Upper lobe of left lung (tissue), 6 donors: Measurements from ENCODE around the gene SHC2. TPM values are rescaled to one million over a fixed set of nuclear protein-coding genes. Genes with fewer than 3 reads are reported as not detected.

ENCODE experiments used
- ATAC-seq, 2 donors: fragments of 200-7000 bp; cut with Tn5 transposase; one replicate each; pipeline ENCODE4 v1.9.1; 2022; ENCODE audit warnings: mild to moderate bottlenecking in 2 of 2, moderate library complexity in 2 of 2; ENCODE audit not compliant: low FRiP score in 2 of 2
- DNase-seq, 2 donors: peaks; one replicate each; pipeline ENCODE4 v3.0.0-alpha.2; 2019 to 2020
- H3K27ac ChIP-seq, 4 donors: fragments of 200-600 bp; sonication (generic); one replicate each; pipeline ENCODE4 v1.5.1; 2016 to 2019
- H3K27me3 ChIP-seq, 4 donors: fragments of 200-600 bp; sonication (generic); one replicate each; pipeline ENCODE4 v1.5.1; 2017 to 2019
- H3K36me3 ChIP-seq, 4 donors: fragments of 200-600 bp; sonication (generic); one replicate each; pipeline ENCODE4 v1.5.1; 2016 to 2019
- H3K4me1 ChIP-seq, 4 donors: fragments of 200-600 bp; sonication (generic); one replicate each; pipeline ENCODE4 v1.5.1; 2018 to 2019
- H3K4me3 ChIP-seq, 4 donors: fragments of 200-600 bp; sonication (generic); one replicate each; pipeline ENCODE4 v1.5.1; 2017 to 2019; ENCODE audit warnings: mild to moderate bottlenecking in 2 of 4, moderate library complexity in 1 of 4
- H3K9me3 ChIP-seq, 4 donors: fragments of 200-600 bp; sonication (generic); one replicate each; pipeline ENCODE4 v1.5.1; 2018 to 2019
- CTCF ChIP-seq, 6 experiments: fragments of 450-650 bp in 4 of 6; fragments of 200-600 bp in 2 of 6; sonication (generic) in 2 of 6; IDR thresholded peaks; one replicate each; pipeline ENCODE4 v1.5.1; 2016 to 2019; ENCODE audit warnings: antibody characterized with exemption in 6 of 6
- EP300 ChIP-seq, 4 donors: sonication (generic); formaldehyde crosslinking; IDR thresholded peaks; one replicate each; pipeline ENCODE4 v1.5.1; 2017; ENCODE audit warnings: antibody characterized with exemption in 4 of 4, control low read depth in 2 of 4
- POLR2A ChIP-seq, 4 donors: fragments of 450-650 bp; IDR thresholded peaks; one replicate each; pipeline ENCODE4 v1.5.1; 2016 to 2017; ENCODE audit warnings: antibody characterized with exemption in 4 of 4, mild to moderate bottlenecking in 2 of 4
- POLR2AphosphoS5 ChIP-seq, 2 donors: sonication (generic); formaldehyde crosslinking; IDR thresholded peaks; one replicate each; pipeline ENCODE4 v1.5.1; 2017; ENCODE audit warnings: antibody characterized with exemption in 2 of 2
- WGBS, 2 donors: methylation state at CpG; one replicate each; pipeline ENCODE4 v1.1.5; 2017 to 2018; 5-methylcytosine and 5-hydroxymethylcytosine counted together
- total RNA-seq, 6 donors: library from RNA; depleted of rRNA in 4 of 6; stranded (reverse); fragments of >200 nt in 4 of 6; gene quantifications; one replicate each; pipeline versions ENCODE4 v1.1.0 to v1.2.1, GENCODE V29; 2016 to 2021
- donor health status: DM: no; HTN: no; CAD: no; lungs with moderate emphysema.
- donor health status: DM: no; HTN: yes; CAD: no; lungs with severe emphysema.

The SHC2 gene
- total RNA-seq, 6 donors from 2014 or later, result 10.5 to 104 (median 22.5) TPM

DNA sequence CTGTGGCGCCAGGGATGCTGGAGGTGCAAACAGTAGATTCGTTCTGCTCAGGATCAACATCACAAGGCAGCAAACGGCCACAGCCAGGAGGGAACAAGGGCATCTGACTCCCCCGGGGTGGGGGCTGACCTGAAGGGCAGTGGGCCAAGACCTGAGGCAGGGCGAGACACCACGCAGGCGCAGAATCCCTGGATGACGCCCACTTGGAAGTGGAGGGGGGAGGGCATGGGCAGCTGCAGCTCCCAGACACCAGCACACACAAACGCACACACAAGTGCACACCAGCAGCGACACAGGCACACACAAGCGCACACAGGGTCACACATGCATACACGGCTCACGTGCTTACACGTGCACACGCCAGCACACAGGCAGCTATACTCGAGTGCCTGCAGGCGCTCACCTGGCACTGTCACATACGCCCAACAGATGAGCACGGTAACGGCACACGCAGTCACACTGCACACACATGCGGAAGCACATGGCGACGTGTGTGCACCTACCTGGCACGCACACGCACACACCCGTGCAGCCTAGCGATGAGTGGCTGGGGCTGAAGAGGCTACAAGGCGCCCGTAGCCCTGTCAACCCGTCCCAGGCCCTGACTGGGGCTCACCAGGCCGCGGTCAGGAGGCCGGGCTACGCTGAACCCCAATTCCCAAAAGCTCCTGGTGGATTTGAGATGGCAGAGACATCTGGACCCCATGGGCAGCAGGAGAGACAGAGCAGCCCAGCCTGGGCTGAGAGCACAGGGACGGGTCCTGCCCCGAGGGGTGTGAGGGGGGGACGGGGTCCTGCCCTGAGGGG lies 57.4 kb downstream of the SHC2 start:
- Histone ChIP-seq H3K4me3 (no peak overlapping the region), H3K4me1 (peaks cover 3 to 7% (median 6%) of the 10 kb centered on the region in 4 donors), H3K27me3 (peaks cover 0 to 10% (median 4%) of the 10 kb centered on the region in 4 donors), H3K9me3 (no peaks in the 10 kb centered on the region), H3K36me3 (no peaks in the 10 kb centered on the region), H3K27ac (no peak overlapping the region)
- no peak for TF ChIP-seq POLR2AphosphoS5 (IDR thresholded peaks at IDR 0.05)
- no peak for TF ChIP-seq EP300 (IDR thresholded peaks at IDR 0.05)
- TF ChIP-seq CTCF (IDR thresholded peaks at IDR 0.05), result no peak
- no peak for ATAC-seq
- WGBS, 2 donors, result 82 to 88% methylated on average over 22 to 35 of the region's 38 CpGs
- DNase-seq, result peak; percentile 13 to 57

- no peak for DNase-seq
- no peak for ATAC-seq
- no peak overlapping the region for H3K4me3 ChIP-seq
- H3K27me3 ChIP-seq, result peaks cover 0 to 3% (median under 1%) of the 10 kb centered on the region in 4 donors
- peaks cover 0 to 2% (median under 1%) of the 10 kb centered on the region in 4 donors for H3K4me1 ChIP-seq
- TF ChIP-seq POLR2AphosphoS5 (IDR thresholded peaks at IDR 0.05) (no peak), POLR2A (IDR thresholded peaks at IDR 0.05) (no peak), CTCF (IDR thresholded peaks at IDR 0.05) (no peak), EP300 (IDR thresholded peaks at IDR 0.05) (no peak)
- H3K9me3 ChIP-seq, result no peaks in the 10 kb centered on the region
- no peaks in the 10 kb centered on the region for H3K36me3 ChIP-seq
- WGBS, 2 donors, result 86 to 89% methylated on average over 10 to 11 of the region's 11 CpGs
- no peak overlapping the region for H3K27ac ChIP-seq
These were observed 58.0 kb downstream of the SHC2 start for GRCh38 chr19:402786-403185.

DNA sequence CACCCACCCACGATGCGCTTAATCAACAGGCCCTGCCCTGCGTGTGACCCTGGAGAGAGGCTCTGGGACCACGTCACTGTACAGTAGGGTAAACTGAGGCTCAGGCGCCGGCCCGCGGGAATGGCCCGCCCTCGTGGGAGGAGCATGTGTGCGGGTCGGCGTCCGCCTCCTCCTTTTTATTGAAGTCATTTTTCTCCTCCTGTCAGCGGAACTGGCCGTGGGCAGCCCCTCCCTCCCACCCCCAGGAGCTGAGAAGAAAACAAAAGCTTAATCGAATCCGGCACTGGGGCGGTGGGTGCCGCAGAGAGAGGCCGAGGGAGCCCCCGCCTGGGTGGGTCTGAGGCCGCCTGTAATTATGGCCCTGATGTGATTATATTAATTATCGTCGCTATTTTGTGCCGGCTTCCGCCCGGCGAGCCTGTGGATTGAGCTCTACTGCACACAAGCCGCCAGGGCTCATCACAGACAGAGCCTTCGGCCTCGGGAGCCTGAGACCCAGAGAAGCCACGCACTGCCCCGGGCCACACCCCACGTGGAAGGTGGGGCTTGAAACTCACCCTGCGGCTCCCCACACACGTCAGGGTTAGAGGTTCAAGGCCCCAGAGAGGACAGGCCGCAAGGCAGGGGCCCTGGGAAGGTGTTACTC lies 58.8 kb downstream of the SHC2 start:
- peaks cover 0 to 2% (median 0%) of the 10 kb centered on the region in 4 donors for H3K4me1 ChIP-seq
- TF ChIP-seq POLR2AphosphoS5 (IDR thresholded peaks at IDR 0.05) (no peak), EP300 (IDR thresholded peaks at IDR 0.05) (no peak), POLR2A (IDR thresholded peaks at IDR 0.05) (no peak)
- 47% methylated on average over 37 of the region's 38 CpGs; no CpG with 5 or more reads in 1 of the 2 donors for WGBS, 2 donors
- DNase-seq, result peak; percentile 8 to 66
- H3K27me3 ChIP-seq, result no peaks in the 10 kb centered on the region
- no peaks in the 10 kb centered on the region for H3K36me3 ChIP-seq
- no peak overlapping the region for H3K27ac ChIP-seq
- peak overlapping the region in 2 of 4 donors; percentile 20 to 35 for H3K4me3 ChIP-seq
- no peaks in the 10 kb centered on the region for H3K9me3 ChIP-seq
- ATAC-seq, result peak in 1 of 2 donors; percentile 28

- peak in 1 of 2 donors; percentile 15 for DNase-seq
- H3K4me3 ChIP-seq, result no peak overlapping the region
These were observed 59.6 kb downstream of the SHC2 start for GRCh38 chr19:400976-401865.

More at GRCh38 chr19:400976-401865, 59.6 kb downstream of the SHC2 start:
- TF ChIP-seq POLR2AphosphoS5 (IDR thresholded peaks at IDR 0.05) (no peak), EP300 (IDR thresholded peaks at IDR 0.05) (no peak), CTCF (IDR thresholded peaks at IDR 0.05) (no peak), POLR2A (IDR thresholded peaks at IDR 0.05) (no peak)
- Histone ChIP-seq H3K36me3 (no peaks in the 10 kb centered on the region), H3K27me3 (no peaks in the 10 kb centered on the region), H3K4me1 (peaks cover 0 to 2% (median 0%) of the 10 kb centered on the region in 4 donors), H3K9me3 (no peaks in the 10 kb centered on the region), H3K27ac (no peak overlapping the region)
- 77 to 87% methylated on average over 18 to 33 of the region's 43 CpGs for WGBS, 2 donors
- ATAC-seq, result no peak
